GM19324 (cell line): ENCODE results near the gene CBARP.

Experiments used
- ATAC-seq: cut with Tn5 transposase; IDR thresholded peaks from one replicate; pipeline ENCODE4 v1.9.1; 2021; ENCODE audit warnings: mild to moderate bottlenecking, moderate library complexity; ENCODE audit not compliant: unreplicated experiment, low FRiP score

Gene CBARP

GRCh38 chr19:1229924-1230782 is 7.7 kb downstream of the CBARP start:
- no peak for ATAC-seq

GRCh38 chr19:1229056-1229923 is 8.5 kb downstream of the CBARP start:
- ATAC-seq, result no peak

GRCh38 chr19:1228161-1228957 is 9.4 kb downstream of the CBARP start:
- no peak for ATAC-seq

- ATAC-seq, result no peak
These were observed 10.3 kb downstream of the CBARP start for GRCh38 chr19:1227304-1228054.

- ATAC-seq, result no peak
These were observed 11.1 kb downstream of the CBARP start for GRCh38 chr19:1226522-1227303.

GRCh38 chr19:1226227-1226518 is 11.6 kb downstream of the CBARP start:
- ATAC-seq, result no peak

GRCh38 chr19:1225440-1226226 is 12.2 kb downstream of the CBARP start:
- ATAC-seq, result no peak

- ATAC-seq, result no peak
These were observed 13.0 kb downstream of the CBARP start for GRCh38 chr19:1224847-1225246.

- no peak for ATAC-seq
These were observed 13.6 kb downstream of the CBARP start for GRCh38 chr19:1224047-1224825.

GRCh38 chr19:1223018-1223855 is 14.6 kb downstream of the CBARP start:
- ATAC-seq, result no peak

GRCh38 chr19:1222394-1222793 is 15.4 kb downstream of the CBARP start:
- no peak for ATAC-seq

- ATAC-seq, result no peak
These were observed 15.9 kb downstream of the CBARP start for GRCh38 chr19:1221904-1222255.

- ATAC-seq, result no peak
These were observed 16.6 kb downstream of the CBARP start for GRCh38 chr19:1220976-1221903.

GRCh38 chr19:1220477-1220930 is 17.3 kb downstream of the CBARP start:
- ATAC-seq, result no peak

GRCh38 chr19:1219786-1220476 is 17.9 kb downstream of the CBARP start:
- ATAC-seq, result no peak
